Loucy (cell line): ENCODE results near the gene ATP10A.

Experiments used
- EZH2phosphoT487 ChIP-seq: fragments of 200-600 bp; IDR thresholded peaks from 2 replicates; pipeline ENCODE4 v1.6.1; 2018; ENCODE audit warnings: antibody characterized with exemption, mild to moderate bottlenecking, moderate library complexity, borderline replicate concordance
- TF ChIP-seq, protein P1 (sequence below): fragments of 200-600 bp; sonication (generic); conservative IDR thresholded peaks from 2 replicates; pipeline ENCODE4 v1.5.1; 2014; ENCODE audit warnings: mild to moderate bottlenecking, antibody characterized with exemption, low read length

DNA sequence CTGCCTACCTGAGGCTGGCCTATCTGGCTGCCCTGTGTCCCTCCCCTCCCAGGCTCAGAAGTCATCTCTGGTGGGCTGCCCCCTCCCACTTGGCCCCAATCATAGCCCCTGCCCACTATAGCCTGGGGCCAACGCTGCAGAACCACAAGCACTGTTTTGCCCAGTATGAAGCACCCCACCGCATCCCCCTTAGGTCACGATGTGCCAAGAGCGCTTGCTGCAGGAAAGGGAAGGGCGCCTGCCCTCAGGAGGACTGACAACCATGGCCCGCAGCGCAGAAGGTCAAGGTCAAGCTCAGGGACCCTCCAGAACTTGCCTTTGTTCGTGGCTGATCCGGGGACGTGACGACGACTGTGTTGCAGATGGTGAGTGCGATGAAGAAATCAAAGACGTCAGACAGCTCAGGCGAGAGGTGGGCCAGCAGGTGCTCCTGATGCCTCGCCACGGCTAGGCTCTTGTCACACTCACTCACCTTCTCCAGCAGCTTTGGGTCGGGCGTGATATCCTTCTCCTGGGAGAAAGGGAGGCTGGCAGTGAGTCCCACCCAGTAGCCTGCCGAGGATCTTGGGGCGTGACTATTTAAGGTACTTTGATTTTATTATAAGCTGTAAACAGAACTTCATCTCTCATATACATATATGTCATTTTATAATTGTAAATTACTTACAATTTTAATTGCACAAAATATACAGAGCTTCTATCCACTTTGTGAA is 146.6 kb downstream of the ATP10A start:
- TF ChIP-seq, protein P1, sequence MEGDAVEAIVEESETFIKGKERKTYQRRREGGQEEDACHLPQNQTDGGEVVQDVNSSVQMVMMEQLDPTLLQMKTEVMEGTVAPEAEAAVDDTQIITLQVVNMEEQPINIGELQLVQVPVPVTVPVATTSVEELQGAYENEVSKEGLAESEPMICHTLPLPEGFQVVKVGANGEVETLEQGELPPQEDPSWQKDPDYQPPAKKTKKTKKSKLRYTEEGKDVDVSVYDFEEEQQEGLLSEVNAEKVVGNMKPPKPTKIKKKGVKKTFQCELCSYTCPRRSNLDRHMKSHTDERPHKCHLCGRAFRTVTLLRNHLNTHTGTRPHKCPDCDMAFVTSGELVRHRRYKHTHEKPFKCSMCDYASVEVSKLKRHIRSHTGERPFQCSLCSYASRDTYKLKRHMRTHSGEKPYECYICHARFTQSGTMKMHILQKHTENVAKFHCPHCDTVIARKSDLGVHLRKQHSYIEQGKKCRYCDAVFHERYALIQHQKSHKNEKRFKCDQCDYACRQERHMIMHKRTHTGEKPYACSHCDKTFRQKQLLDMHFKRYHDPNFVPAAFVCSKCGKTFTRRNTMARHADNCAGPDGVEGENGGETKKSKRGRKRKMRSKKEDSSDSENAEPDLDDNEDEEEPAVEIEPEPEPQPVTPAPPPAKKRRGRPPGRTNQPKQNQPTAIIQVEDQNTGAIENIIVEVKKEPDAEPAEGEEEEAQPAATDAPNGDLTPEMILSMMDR, result no peak
- no peak for TF ChIP-seq EZH2phosphoT487
